Activated CD8-positive, alpha-beta memory T cell treated with anti-CD3 and anti-CD28 coated beads for 24 hours (primary cell): ENCODE data around the gene ALOX15B.
"Not testable (repeated sequence)": the region's sequence is repeated elsewhere in the genome, so short reads cannot be mapped to it uniquely, and the experiment has no call there.

Source experiments
- DNase-seq: peaks from one replicate; pipeline ENCODE4 v3.0.0-alpha.2; 2020

The ALOX15B gene

DNA sequence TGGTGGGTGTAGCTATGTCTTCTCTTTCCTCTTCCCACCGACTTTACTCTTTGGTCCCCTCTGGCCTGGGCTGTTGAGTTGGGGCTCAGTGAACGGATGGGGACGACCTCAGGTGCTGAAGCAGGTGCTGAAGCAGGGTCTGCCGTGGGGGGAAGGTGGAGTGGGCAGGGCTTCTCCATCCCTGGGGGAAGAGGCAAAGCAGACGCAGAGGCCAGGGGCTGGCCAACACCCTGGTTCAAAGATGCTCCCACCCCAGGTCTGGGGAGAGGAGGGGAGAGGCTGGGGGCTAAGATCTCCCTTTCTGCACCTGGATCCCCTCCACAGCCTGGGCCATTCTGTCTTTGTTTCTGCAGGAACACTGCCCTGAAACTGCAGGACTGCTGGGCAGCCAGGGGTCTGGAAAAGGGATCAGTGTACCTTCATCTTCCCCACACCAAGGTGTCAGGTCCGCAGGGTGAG is 25.7 kb downstream of the ALOX15B start:
- no peak for DNase-seq

DNA sequence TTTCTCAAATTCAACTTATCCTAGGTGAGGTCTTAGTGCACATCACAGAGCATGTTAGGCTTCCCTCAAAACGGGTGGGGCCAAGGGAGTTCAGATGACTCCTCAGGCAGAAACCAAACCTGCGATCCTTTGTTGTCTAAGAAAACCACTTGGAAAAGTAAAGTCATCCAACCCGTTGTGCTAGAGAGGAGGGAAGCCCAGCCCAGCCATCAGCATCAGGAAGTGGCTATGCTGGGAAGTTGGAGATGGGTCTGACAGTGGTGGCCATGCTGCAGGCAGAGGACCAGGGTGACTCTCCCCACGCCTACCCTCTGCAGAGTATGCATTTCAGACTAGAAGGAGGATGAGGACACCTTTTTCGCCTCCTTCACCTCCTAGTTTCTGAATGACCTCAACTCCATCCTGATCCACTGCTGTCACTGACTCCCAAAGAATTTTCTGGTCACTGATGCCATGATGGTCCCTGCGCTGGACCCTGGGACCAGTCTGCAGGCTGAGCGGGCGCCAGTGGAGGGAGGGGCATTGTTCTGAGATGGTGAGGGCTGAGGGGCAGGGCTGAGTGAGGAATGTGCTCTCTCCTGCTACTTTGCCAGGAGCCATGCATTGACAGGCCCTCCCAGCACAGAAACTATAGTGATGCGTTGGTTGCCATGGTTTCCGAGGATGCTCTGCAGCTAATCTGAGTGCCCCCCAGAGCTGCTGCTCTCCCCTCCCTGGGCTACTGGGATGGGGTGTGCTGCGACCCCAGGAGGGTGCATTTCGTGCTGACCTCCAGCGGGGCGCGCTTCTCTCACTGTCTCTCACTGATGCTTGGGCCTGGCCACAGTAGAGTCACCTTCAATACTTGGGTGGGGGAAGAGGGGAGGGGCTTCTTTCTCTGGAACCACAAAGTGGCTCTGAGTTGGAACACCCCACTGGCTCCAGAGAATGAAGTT is 28.2 kb downstream of the ALOX15B start:
- DNase-seq = no peak

DNA sequence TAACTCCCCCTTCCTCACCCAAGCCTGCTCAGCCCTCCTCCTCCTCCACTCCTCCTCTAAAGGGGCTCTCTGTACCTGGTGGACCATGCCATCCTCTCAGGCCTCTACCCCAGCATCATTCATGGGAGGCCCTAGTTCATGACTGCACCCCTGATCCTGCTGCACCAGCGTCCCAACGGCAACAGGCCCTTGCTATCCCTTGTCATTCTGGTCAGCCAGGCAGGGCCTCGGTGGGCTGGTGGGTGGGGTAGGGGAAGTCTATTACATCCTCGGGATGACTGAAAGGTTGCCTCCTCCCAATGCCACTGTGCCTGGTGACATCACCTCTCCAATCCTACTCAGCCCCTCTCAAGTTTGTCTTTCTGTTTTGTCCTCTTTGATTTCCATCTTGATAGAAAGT is 28.9 kb downstream of the ALOX15B start:
- DNase-seq = no peak

DNA sequence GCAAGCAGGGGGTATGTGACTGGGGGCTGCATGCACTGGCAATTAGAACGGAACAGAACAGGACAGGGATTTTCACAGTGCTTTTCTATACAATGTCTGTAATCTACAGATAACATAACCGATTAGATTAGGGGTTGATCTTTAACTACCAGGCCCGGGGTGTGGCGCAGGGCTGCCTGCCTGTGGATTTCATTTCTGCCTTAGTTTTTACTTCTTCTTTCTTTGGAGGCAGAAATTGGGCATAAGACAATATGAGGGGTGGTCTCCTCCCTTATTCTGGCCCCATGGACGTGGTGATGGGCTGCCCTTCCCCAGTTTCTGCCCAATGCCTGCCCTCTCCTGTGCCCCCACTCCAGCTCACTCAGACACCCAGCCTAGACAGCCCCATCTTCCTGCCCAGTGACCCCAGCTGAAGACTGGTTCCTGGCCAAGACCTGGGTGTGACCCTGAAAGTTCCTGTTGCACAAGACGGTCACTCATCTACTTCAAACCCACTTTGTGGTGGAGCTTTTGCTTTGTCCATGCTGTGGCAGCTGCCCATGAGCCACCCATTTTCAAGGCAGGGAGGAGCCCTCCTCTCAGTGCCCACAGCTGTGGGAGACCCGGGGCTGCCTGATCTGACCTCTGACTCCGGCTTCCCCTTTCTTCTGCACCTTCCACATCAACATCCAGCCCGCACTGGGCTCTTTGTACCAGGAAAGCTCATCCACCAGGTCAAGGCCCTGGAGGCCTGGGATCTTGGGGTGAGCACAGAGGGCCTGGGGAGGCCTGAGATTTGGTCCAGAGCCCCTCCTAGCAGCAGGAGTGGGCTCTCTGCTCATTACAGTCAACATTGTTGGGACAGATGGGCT is 30.1 kb downstream of the ALOX15B start:
- no peak for DNase-seq

DNA sequence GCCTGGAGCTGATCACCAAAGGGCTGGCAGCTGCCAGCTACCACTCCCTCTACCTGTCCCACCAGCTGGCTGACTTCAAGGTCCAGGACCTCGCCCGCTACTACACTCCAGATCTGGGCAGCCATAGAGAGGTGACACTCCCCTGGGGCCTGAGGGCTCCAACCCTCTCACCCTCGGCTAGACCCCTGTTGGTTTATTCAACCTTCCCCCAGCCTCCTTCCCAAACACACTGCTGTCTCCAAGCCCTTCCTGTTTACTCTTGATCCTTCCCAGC is 30.7 kb downstream of the ALOX15B start:
- no peak for DNase-seq

DNA sequence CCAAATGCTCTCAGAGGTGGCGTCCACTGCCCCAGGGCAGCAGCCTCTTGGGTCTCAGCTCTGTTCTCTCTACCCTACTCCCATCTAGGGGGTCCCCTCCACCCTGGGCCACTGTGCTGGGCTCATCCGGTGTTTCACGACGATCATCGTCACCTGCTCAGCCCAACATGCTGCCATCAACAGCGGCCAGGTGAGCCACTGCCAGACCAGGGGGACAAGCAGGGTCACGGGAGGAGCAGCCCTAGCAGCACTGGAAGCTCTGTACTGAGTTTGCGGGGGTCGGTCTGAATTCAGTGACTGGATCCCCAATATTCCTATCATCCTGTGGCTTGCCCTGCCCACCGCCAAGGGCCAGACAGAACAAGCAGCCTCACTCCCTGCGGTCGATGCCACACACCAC is 32.6 kb downstream of the ALOX15B start:
- DNase-seq = no peak

DNA sequence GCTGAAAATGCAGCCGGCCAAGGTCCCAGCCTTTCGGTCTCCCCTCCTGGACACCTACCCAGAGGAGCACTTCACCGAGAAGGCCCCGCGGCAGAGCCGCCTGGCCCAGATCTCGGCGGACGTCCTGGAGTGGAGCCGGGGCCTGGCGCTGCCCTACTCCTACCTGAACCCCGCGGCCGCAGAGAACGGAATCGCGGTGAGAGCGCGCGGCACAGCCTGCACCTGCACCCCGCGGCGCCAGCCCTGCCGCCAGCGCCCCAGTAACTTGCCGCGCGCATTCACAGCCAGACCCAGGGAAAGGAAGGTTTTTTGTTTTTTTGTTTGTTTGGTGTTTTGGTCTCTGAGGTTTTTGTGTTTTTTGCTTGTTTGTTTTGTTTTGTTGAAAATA is 33.5 kb downstream of the ALOX15B start:
- DNase-seq = no peak

DNA sequence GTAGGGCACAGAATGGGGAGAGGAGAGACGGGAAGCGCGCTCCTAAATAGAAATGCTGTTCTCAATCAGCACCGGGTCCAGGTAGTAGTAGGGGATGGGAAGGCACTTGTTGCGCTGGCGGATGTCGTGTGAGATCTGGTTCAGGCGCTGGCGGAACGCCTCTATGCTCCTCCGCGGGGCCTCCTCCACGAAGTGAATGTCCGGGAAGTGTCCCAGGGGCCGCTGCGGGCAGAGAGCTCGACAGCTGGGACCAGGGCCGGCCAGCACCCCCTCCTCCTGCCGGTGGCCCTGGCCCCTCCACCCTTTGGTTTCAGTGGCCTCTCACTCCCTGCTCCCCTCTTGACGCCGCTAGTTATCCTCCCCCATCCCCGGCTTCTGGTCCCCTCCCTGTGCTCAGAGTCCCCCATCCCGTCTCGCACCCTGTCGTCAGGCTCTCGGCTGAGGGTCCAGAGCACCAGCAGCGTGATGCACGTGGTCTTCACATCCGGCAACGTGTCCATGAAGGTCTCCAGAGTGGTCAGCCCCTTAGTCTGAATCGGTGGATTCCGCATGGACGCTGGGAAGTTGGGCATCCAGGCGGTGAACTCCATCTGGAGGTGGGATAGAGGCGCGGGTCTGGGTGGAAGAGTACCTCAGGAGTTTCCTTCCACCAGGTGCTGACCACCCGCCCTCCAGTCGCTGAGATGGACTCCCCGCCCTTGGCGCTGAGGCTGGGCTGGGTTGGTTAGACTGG is 34.0 kb downstream of the ALOX15B start:
- DNase-seq = peak; percentile 77

DNA sequence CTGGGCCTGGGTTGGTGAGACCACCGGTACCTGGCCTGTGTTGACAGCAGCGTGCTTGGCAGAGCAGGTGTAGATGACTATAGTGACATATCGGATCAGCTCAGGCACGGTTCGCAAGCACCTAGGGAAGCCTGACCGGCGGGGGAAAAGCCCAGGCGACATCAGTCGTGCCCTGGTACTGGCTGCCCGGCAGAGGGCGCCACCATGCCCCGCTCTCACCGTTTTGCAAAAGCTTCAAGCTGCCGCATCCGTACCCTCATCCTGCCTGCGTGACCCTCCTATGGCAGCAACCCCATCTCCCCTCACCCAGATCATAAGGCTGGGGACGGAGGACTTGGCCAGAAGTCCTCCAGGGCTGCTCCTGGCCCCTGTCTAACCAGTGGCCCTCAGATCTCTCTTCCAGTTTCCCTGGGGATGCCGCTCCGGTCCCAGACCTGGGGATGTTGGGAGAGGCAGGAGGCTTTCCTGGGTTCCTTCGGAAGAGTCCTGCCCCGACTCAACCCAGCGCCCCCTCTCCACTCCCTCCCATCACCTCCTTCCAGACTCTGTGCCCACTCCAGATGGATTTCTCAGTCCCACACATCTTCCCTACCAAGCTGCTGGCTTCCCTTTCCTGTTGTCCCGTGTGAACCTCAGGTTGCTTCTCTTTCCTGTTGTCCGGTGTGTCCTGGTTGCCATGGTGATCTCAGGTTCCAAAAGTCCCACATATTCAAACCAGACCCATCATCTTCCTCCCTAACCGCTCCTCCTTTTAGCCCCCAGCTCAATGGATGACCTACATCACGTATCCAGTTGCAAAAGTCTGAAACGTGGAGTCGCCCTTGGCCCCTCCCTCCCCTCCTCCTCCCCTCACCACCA is 35.0 kb downstream of the ALOX15B start:
- peak; percentile 94 for DNase-seq

DNA sequence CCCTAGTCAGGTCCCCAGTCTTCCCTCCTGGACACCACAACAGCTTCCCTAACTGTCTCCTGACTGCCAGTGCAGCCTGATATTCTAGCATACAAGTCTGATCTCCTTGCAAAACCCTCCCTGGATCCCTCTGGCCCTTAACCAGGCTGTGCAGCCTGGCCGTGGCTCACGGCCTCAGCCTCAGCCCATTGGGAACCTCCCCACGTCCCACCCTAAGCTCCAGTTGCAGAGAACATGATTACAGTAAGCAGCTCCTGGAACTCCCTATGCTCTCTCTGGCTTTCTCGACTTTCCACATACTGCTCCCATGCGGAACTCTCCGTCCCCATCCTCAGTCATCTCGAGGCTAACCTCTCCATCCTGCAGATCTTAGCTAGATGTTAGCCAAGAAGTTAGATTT is 35.7 kb downstream of the ALOX15B start:
- DNase-seq = no peak

DNA sequence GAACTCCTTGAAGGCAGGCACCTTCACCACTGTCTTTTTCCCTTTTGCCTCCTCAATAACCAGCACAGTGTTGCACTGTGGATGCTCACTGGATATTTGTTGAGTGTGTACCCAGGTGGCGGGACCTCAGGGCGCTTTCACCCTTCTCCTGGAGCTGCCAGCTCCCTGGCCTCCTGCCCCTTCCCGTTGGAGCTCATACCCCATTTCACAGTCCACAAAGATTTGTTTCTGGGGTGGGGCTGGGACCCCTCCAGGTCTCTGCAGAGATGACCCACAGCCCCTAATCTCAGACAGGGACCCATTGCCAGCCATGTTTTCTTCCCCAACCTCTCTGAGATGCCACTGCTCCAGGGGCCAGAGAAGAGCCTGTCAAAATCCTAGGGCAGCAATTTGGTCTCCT is 36.2 kb downstream of the ALOX15B start:
- DNase-seq = no peak

DNA sequence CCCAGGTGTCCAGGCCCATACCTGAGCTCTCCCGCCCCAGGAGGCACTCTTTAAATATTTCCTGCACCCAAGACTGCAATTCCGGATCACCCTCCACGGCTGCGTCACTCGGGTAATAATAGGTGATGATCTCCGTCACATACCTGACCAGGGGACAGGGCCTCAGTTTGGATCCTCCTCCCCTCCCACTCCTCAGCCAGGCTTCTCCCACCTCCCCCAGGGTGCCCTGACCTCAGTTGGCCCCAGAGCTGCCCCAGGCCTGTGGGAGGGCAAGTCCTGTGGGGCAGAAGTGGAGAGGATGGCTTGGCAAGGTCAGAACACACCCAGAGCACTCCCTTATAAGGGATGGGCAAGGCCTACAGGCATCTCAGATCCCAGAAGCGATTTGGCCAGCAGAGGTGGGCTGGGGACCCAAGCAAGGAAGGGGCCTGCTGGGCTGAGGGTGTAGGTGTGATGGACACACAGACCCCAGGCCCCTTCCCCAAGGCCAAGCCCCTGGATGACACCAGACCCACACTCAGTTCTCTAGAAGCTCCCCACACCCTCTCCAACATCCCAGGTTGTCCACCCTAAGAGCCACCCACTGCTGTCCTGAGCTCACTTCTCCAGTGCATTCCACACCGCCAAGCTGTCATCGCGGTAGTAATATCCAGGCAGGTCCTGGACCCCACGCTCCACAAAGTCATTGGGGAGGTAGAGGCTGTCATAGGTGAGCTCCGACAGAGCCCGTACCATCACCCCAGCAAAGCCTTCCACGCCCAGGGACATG is 36.9 kb downstream of the ALOX15B start:
- DNase-seq = no peak

DNA sequence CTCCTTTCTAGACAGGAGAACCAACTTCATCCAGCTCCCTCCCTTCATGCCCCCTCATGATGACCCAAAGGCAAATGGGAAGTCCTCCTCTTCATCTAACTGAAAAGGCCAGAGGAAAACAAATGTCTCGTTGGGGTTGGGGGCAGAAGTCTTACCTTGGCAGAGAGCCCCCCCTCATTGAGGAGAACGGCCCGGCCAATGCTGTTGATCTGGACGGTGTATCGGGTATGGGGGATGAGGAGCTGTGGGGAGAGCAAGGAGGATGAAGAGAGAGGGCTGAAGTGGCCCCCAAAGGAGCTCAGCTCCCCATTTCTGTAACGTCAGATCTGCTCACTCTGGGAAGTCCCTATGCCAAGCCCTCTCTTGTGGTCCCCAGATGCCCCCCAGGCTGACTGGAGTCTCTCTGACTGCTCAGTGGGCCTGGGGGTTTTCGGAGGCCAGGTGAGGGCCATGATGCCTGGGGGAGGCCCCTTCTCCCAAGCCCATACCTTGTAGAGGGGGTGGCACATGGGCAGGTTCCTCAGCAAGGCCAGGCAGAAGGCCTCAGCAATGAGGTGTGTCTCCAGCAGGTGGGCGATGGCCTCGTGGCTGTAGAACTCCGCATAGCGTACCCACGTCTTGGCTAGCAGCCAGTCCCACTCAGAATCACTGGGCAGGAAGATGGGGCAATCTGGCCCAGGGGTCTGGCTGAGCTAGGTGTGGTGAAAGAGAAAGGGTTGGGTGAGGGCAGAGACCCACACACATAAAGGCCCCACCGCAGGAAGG is 37.8 kb downstream of the ALOX15B start:
- DNase-seq = no peak

DNA sequence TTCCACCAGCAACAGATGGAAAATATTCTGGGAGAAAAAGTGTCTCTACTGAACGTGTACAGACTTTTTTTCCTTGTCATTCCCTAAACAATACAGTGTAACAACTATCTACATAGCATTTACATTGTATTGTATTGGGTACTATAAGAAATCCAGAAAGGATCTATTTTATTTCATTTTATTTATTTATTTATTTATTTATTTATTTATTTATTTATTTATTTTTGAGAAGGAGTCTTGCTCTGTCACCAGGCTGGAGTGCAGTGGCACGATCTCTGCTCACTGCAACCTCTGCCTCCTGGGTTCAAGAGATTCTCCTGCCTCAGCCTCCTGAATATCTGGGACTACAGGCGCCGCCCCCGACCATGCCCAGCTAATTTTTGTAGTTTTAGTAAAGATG is 39.1 kb downstream of the ALOX15B start:
- not testable (repeated sequence) for DNase-seq

DNA sequence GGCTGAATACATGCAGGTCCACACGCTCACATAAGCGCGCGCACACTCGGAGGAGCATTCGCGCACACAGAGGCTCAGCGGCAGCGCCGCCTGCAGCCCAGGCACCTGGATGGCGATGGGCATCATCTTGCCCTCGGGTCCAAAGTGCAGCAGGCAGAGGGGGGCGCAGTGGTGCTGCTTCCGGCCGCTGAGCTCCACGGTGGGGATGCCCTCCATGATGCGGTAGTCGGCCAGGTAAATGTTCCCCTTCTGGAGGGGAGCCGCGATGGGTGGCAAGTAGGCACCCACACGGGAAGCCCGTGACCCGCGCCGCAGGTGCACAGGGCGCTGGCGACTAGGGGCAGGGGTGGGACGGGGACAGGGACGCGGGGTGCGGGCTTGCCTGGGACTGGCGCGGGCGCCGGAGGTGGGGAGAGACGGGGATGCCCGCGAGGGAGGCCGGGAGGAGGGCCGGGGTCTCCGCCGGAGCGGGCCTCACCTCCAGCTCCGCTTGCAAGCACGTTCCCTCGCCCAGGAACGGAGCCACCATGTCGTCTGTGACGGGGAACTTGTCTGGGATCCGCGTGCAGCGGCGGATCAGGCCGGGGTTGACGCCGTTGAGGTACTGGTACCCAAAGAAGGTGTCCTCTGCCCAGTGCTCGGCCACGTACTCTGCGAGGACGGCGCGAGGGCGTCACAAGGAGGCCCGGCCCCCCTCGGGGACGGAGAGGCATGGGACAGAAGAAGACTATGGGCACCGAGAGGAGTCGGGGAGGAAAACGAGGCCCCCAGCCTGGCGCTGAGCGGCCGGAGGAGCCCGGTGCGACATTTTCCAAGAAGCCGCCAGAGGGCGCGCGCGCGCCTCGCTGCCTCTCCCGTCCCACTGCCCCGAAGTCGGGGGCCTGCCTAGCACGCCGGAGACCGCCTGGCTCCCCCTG is 40.7 kb downstream of the ALOX15B start:
- DNase-seq = peak; percentile 94

DNA sequence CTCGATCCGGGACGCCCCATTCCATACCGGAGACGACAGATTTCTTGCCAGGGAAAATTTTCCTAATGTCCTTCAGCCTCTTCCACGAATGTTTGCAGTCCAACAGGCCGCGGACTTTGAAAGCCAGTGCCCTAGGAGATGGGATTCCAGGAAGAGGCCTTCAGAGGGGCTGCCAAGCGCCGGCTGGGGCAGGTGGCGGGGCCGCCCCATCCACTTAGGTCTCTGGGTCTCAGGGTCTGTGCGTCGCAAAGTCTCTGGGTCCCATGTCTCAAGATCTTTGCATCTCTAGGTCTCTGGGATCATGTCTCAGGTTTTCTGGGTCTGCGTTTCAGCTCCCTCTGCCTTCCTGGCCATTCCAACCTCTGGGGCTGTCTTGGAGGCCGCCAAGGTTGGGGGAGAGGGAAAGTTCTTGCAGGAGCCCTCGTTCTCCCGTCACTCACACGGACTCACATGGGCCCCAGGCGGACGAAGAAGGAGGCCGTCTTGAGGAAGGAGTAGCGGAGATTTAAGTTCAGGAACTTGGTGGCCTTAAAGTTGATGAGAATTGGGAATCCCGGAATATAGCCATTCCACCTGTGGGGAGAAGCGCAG is 41.4 kb downstream of the ALOX15B start:
- no peak for DNase-seq

DNA sequence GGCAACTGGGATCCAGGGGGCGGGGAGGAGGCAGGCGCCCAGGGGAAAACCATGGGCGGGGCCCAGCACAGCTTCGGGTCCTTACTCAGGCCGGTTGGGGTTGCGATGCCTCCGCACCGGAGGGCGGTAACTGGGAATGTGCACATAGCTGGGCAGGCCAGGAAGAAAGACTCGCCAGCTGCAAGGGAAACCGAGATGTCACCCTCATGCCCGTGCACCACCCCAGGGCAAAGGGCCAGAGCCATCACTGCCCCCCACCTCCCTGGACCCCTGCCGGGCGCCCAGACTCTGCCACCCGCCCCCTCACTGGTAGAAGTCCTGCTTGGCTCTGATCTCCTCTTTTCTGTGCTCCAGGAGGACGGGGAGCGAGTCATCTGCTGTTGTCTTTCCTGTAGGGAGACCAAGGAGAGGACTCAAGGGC is 42.0 kb downstream of the ALOX15B start:
- DNase-seq = no peak

DNA sequence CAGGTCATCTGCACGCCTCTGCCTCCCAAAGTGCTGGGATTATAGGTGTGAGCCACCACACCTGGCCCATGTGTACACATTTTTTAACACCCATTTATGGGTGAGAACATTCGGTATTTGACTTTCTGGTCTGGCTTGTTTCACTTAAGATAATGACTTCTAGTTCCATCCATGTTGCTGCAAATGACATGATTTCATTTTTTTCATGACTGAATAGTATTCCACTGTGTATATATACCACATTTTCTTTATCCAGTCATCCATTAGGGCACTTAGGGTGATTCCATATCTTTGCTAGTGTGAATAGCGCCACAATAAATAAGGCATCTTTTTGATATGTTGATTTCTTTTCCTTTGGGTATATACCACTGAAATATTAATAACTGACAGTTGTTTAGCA is 43.0 kb downstream of the ALOX15B start:
- no peak for DNase-seq

DNA sequence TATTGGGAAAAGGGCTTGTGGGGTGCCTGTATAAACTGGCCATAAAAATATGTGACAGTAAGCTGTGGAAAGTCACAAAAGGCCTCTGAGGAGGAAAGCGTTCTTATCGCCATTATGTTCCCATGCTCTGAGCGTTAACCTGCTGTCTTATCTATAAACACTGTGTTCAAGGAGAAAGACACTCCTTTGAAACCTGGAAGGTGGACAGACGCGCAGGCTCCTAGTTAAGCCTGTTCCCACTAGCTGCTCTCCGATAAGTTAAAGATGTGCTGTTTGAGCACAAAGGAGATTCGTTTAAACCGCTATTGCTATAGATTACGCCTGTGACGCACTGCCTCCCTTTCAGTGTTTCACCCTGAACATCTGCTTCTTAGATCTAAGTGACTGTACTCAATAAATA is 43.4 kb downstream of the ALOX15B start:
- DNase-seq = no peak
